HepG2 (cell line): Measurements from ENCODE around the gene PGAP3. TPM values are rescaled to one million over a fixed set of nuclear protein-coding genes. Genes with fewer than 3 reads are reported as not detected.

Experiments used
- ARID5B ChIP-seq: IDR thresholded peaks from 2 replicates; pipeline ENCODE4 v1.4.0; 2020; ENCODE audit warnings: mild to moderate bottlenecking, missing genetic modification reagents
- ELK4 ChIP-seq: sonication (generic); formaldehyde crosslinking; IDR thresholded peaks from 2 replicates; pipeline ENCODE4 v1.9.0; 2021; ENCODE audit warnings: missing genetic modification reagents, borderline replicate concordance
- GMEB1 ChIP-seq: sonication (generic); formaldehyde crosslinking; IDR thresholded peaks from 2 replicates; pipeline ENCODE4 v1.5.1; 2020; ENCODE audit warnings: missing genetic modification reagents, mild to moderate bottlenecking, borderline replicate concordance
- GTF3A ChIP-seq: sonication (generic); formaldehyde crosslinking; conservative IDR thresholded peaks from 2 replicates; pipeline ENCODE4 v1.4.0; 2020; ENCODE audit warnings: mild to moderate bottlenecking, missing genetic modification reagents
- HMG20A ChIP-seq: IDR thresholded peaks from 2 replicates; pipeline ENCODE4 v1.6.1; 2016; ENCODE audit warnings: borderline replicate concordance
- SAP130 ChIP-seq: IDR thresholded peaks from 2 replicates; pipeline ENCODE4 v1.6.1; 2016; ENCODE audit warnings: low read depth
- TARDBP ChIP-seq: sonication (generic); formaldehyde crosslinking; IDR thresholded peaks from 2 replicates; pipeline ENCODE4 v1.8.0; 2022; ENCODE audit warnings: mild to moderate bottlenecking, missing genetic modification reagents
- ZNF230 ChIP-seq: sonication (generic); formaldehyde crosslinking; IDR thresholded peaks from 2 replicates; pipeline ENCODE4 v1.4.0; 2020; ENCODE audit warnings: mild to moderate bottlenecking, missing genetic modification reagents
- ZNF263 ChIP-seq: sonication (generic); formaldehyde crosslinking; IDR thresholded peaks from 2 replicates; pipeline ENCODE4 v1.4.0; 2020; ENCODE audit warnings: missing genetic modification reagents
- ZNF407 ChIP-seq: sonication (generic); formaldehyde crosslinking; IDR thresholded peaks from one replicate; pipeline ENCODE4 v1.5.1; 2020; ENCODE audit warnings: mild to moderate bottlenecking, missing genetic modification reagents; ENCODE audit errors: not compliant biosample characterization
- ZZZ3 ChIP-seq: sonication (generic); formaldehyde crosslinking; IDR thresholded peaks from 2 replicates; pipeline ENCODE4 v1.4.0; 2020; ENCODE audit warnings: missing genetic modification reagents, mild to moderate bottlenecking, borderline replicate concordance
- polyA plus RNA-seq, 8 experiments: library from polyadenylated mRNA; depleted of rRNA in 3 of 8; stranded (reverse) in 7 of 8; unstranded in 1 of 8; fragments of >200 nt; fragmentation: Illumina TruSeq in 4 of 8; extraction: Trizol in 4 of 8; gene quantifications; 2 replicates each; pipeline versions ENCODE4 v1.2.1 to v1.2.3, GENCODE V29; 2011 to 2016; ENCODE audit warnings: low read depth in 4 of 8, missing spikeins in 1 of 8, mixed read lengths in 1 of 8; ENCODE audit not compliant: insufficient read depth in 1 of 8
- total RNA-seq, 5 experiments: library from RNA; depleted of rRNA; stranded (reverse); fragments of >200 nt; fragmentation: Illumina TruSeq; extraction: Trizol; gene quantifications; 2 replicates each; pipeline ENCODE4 v1.2.3, GENCODE V29; 2016; ENCODE audit warnings: low read depth in 1 of 5

Gene PGAP3
- total and polyA plus RNA-seq, 2 of the 13 experiments (the other 11 are each of a cell fraction or from before 2014, with no cell fraction given): 11.9 to 14.6 TPM

GRCh38 chr17:39702901-39703893 lies 15.3 kb upstream of the PGAP3 start (continued):
- TF ChIP-seq ZNF407 (CRISPR knock-in tag) (peak; percentile 27), TARDBP (CRISPR knock-in tag) (peak; percentile 82), SAP130 (CRISPR knock-in tag) (peak; percentile 96), ZZZ3 (CRISPR knock-in tag) (peak; percentile 49; the same call in 1 of the 2 replicates), GTF3A (CRISPR knock-in tag) (0 out of 2 replicates have a peak, but pooled peaks have one; percentile 49), ARID5B (CRISPR knock-in tag) (peak; percentile 78), GMEB1 (CRISPR knock-in tag) (peak; percentile 54; the same call in 1 of the 2 replicates), ZNF230 (CRISPR knock-in tag) (peak; percentile 88), ZNF263 (peak; percentile 31; the same call in 1 of the 2 replicates), HMG20A (CRISPR knock-in tag) (peak; percentile 63), ELK4 (CRISPR knock-in tag) (no peak)
